GM19324 (cell line): ENCODE measurements around the gene DNAAF1.
"Not testable (repeated sequence)": the region's sequence is repeated elsewhere in the genome, so short reads cannot be mapped to it uniquely, and the experiment has no call there.

Source experiments
- ATAC-seq: cut with Tn5 transposase; IDR thresholded peaks from one replicate; pipeline ENCODE4 v1.9.1; 2021; ENCODE audit warnings: mild to moderate bottlenecking, moderate library complexity; ENCODE audit not compliant: unreplicated experiment, low FRiP score

DNAAF1 gene

GRCh38 chr16:84205123-84205522, 60.0 kb downstream of the DNAAF1 start:
- ATAC-seq = not testable (repeated sequence)

GRCh38 chr16:84205976-84206691, 61.0 kb downstream of the DNAAF1 start:
- ATAC-seq = no peak

GRCh38 chr16:84207251-84207650, 62.1 kb downstream of the DNAAF1 start:
- ATAC-seq = no peak

- no peak for ATAC-seq
These were observed 62.8 kb downstream of the DNAAF1 start for GRCh38 chr16:84207879-84208278.

- no peak for ATAC-seq
These were observed 64.9 kb downstream of the DNAAF1 start for GRCh38 chr16:84209989-84210388.

GRCh38 chr16:84212154-84212553, 67.0 kb downstream of the DNAAF1 start:
- ATAC-seq = no peak

GRCh38 chr16:84212631-84213030, 67.5 kb downstream of the DNAAF1 start:
- no peak for ATAC-seq

- no peak for ATAC-seq
These were observed 69.5 kb downstream of the DNAAF1 start for GRCh38 chr16:84214451-84215066.

GRCh38 chr16:84215531-84215930, 70.4 kb downstream of the DNAAF1 start:
- ATAC-seq = no peak

- not testable (repeated sequence) for ATAC-seq
These were observed 71.0 kb downstream of the DNAAF1 start for GRCh38 chr16:84216144-84216543.

GRCh38 chr16:84218176-84218823, 73.2 kb downstream of the DNAAF1 start:
- no peak for ATAC-seq

GRCh38 chr16:84218956-84219355, 73.8 kb downstream of the DNAAF1 start:
- ATAC-seq = no peak

GRCh38 chr16:84220851-84221250, 75.7 kb downstream of the DNAAF1 start:
- no peak for ATAC-seq

- no peak for ATAC-seq
These were observed 78.3 kb downstream of the DNAAF1 start for GRCh38 chr16:84223456-84223855.

GRCh38 chr16:84224554-84224953, 79.4 kb downstream of the DNAAF1 start:
- no peak for ATAC-seq

GRCh38 chr16:84225126-84225525, 80.0 kb downstream of the DNAAF1 start:
- ATAC-seq = no peak

- no peak for ATAC-seq
These were observed 80.5 kb downstream of the DNAAF1 start for GRCh38 chr16:84225571-84225970.

- no peak for ATAC-seq
These were observed 80.9 kb downstream of the DNAAF1 start for GRCh38 chr16:84226026-84226425.
